ENCODE data around the gene FAM163A.

The FAM163A gene

DNA sequence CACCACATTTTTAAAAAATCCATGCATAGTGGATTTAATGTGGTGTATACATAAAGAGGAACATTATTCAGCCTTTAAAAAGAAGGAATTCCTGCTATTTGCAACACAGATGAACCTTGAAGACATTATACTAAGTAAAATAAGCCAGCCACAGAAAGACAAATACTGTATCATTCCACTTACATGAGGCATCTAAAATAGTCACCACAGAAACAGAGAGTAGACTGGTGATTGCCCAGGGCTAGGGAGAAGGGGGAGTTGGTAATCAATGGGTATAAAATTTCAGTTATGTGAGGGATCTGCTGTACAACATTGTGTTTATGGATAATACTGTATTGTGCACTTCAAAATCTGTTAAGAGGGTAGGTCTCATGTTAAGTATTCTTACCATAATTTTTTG, 10.0 kb downstream of the FAM163A start:
- no peak for DNase-seq

DNA sequence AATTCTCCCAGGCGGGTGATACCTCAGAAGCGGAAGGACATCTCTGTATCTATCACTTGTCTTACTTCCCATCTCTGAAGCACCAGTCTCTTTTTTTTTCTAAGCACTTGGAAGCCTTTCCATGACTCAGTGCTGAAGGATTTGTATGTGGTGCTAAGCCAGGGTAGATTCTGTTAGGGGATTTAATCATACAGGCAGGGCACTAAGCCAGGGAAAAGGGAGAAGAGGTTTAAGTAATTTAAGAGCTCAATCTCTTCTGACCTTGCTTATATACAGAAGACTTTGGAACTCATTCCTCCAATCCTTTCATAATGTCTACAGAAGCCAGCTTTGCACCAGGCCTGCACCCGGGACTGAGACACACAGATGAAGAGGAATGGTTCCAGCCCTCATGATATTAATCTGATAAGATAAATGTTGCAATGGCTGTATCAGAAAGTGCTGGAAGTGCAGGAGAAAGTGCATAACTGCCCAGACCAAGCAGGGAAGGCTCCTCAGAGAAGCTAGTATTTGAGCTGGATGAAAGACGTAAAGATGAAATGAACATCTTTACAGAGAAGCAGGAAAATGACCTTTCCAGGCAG, 11.0 kb downstream of the FAM163A start:
- no peak for DNase-seq

DNA sequence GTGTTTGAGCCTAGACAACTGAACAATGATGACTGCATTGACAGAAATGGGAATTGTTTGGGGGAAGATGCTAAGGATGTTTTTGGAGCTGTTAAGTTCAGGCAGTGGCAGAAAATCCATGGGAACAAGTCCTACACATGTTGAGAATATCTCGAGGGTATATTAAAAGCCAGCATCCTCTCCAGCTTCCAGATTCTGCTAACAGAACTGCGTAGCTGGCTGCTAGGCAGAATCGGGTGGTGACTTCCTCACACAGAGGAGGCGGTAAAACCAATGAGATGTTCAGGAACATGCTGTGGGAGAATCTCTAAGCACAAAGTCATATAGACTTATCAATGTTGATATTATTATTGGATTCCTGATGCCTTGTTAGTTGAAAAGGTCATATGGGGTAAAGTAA, 14.8 kb downstream of the FAM163A start:
- DNase-seq, result no peak

DNA sequence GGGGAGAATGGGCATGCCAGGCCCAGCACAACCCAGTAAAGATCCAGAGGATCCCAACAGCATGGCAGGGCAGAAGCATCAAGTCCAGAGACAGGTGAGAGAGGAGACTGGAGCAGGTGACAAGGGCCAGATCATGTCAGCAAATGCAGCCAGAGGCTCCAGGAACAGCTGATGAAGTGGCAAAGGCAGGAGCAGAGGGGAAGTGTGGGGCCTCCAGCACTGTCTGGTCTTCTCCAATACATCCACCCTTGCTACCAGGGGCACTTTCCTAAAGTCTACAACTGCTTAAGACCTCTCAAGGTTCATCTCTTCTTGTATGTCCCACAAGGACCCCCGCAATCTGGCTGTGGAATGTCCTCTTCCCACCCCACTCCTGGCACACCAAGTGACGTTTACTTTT, 17.4 kb downstream of the FAM163A start:
- no peak for DNase-seq

DNA sequence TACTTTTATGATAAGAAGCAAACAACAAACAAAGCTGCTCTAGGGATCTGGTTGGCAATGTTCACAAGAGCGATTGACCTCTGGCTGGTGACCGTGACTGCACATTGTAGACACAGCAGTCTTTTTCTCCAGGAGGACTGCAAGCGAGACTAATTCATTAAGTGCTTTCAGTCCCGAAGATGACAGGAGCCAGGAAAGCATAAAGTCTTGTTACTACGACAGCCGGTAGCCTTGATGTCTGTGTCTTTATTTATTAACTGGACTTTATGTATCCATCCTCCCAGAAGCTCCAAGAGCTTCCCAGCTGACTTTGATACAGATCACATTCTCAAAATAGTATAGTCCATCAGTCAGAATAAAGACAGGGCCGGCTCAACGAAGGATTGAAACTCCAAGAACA, 18.2 kb downstream of the FAM163A start:
- DNase-seq, result no peak

DNA sequence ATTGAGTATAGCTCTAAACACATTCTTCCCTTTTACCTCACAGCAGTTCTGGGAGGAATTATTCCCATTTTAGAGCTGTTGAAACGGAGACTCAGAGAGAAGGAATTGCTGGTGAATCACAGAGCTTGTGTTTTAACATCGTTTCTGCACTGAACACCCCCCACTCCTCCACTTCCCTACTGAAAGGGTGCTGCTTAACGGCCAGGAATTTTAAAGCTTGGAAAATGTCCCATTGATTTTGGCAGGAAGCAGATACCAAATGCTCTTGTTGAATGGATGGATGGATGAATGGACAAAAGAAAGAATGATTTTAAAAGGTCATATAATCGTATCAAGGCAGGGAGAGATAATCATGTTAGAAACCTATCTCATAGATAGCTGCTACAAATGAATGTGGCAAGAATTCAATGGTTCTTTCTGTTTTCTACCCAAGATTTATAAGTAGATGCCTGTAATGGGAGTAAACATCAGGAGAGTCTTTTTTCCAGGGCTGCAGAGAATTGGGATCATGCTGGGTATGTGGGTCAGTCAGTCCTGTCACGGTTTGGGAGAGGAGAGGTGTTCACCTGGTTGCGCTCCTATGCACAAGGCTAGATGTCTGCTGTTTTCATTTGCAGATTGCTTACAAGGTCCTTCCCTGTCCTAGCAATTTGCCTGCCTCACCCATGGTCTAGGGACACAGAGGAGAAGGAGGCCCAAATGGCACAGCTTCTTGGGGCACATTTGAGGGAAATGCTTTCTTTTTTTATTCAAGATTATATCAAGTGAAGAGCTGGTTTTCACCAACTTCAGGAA, 19.0 kb downstream of the FAM163A start:
- no peak for DNase-seq

DNA sequence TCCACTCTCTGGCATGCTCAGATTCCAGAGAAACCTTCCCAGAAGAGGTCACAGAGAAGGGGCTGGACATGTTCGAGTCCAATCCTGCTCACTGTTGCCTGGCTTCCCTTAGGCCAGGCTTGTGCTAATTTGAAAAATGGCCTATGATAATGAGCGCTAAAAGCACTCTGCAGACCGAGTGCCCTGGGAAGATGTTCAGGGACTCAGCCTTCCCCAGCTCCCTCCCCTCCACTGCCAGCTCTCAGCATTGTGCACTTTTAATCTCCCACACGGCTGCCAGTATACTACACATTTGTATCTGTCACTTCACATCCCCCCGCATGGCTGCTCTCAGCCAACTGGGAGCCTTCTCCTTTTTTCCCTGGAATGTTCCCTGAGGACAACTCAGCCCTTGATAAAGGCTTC, 24.1 kb downstream of the FAM163A start:
- DNase-seq, result no peak

DNA sequence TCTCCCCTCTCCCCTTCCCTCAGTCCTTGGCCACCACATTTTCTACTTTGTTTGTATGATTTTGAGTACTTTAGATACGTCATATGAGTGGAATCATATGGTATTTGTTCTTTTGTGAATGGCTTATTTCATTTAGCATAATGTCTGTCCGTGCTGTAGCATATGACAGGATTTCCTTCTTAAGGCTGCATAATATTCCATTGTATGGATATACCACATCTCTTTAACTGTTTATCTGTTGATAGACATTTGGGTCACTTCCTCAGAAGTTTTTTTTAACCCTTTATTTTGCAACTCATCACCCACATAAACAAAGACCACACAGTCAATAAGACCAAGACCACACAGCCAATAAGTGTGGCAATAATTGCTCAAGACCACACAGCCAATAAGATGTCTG, 24.9 kb downstream of the FAM163A start:
- no peak for DNase-seq

DNA sequence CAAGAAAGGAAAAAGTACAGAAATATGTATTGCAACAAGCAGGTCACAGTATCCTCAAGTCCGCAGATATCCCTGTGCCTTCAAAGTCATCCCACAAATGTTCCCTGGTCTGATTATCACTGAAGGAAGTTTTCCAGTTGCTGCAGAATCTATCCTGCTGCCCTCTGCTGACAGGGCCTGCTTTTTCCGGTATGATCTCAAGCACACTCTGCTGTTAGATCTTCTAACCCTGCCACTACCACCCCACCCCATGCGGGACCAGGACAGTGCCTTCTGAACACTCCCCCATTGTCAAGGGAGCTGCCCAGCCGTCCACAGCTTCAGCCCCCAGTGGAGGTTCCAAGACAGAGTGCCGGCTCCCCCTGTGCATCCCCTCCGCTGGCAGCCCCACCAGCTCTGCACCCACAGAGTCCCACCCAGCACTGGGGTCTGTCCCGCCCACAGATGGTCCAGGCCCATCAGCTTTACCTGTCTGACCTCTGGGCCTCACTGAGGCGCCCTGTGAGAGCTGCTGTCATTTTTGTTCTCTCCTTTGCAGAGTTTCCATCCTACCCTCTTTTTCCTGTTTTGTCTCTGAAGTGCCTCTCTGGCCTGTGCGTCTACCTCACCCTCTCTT, 27.9 kb downstream of the FAM163A start:
- no peak for DNase-seq

DNA sequence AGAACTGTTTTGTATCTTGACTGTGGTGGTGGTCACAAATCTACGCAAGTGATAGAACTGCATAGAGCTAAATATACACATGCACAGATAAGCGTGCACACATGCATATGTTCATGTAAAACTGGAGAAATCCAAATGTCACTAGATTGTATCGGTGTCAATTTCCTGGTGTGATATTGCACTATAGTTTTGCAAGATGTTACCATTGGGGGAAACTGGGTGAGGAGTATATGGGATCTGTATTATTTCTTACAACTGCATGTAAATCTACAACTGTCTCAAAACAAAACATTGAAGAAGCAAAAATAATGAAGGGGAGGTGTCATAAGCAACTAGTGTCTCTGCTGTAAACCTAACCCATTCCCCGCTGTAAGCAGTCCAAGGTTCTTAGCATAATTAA, 30.2 kb downstream of the FAM163A start:
- no peak for DNase-seq

DNA sequence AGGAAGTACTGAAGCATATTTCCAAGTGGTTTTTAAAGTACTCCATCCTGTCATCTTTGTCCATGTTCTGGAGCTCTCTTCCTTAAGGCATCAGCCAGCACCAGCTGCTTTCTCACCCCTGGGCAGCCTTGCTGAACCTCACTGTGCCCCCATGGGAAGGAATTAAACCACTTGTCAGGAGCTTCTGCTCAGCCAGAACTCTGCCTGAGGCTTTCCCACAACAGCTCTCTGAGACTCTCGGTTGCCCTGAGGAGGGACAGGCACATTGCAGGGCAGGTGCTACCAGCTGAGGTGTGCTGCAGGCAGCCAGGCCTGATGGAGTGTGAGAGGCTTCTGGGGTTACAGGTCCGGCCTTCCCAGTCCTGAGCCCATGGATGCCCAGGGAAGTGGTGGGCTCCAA, 30.9 kb downstream of the FAM163A start:
- DNase-seq, result no peak

DNA sequence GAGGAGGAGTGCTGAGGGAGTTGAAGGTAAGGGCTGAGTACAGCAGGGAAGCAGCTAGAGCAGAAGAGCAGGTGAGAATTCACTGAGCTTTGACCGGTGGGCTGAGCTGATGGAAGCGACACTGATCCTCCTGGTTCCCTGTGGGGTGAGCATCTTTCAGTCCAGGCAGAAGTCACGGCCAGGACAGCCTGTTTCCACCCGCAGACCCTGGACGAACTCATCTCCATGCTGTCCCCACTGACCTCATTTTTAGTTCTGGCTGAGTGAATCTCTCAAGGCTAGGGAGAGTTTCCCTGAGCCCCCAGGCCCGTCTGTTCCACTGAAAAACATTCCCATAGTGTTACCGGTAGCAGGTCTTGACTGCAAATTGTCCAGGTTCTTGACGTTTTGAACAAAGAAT, 31.5 kb downstream of the FAM163A start:
- DNase-seq, result no peak

DNA sequence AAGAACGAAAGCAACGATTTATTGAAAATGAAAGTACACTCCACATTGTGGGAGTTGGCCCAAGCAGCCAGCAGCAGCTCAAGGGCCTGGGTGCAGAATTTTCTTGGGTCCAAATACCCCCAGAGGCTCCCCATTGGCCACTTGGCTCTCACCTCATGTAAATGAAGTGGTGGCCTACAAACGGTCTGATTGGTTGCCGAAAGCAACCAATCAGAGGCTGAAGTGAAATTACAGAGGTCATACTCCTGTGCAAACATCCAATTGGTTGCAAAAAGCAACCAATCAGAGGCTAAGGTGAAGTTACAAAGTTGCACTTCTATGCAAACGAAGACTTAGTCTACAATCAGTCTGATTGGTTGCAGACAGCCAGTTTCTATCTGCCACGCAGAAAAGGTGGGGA, 31.9 kb downstream of the FAM163A start:
- DNase-seq, result no peak

DNA sequence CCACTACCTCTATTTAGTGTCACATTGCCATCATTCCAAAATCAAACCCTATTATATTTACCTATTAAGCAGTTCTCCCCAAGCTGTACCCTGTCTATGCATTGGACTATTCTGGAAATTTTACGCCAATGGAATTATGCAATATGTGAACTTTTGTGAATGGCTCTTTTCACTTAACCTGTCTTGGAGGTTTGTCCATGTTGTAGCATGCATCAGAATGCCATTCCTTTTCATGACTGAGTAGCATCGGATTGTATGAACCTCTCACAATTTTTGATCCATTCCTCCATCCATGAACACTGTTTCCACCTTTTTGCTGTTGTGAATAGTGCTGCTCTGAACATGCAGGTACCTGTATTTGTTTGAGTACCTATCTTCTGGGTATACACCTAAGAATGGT, 33.7 kb downstream of the FAM163A start:
- no peak for DNase-seq

DNA sequence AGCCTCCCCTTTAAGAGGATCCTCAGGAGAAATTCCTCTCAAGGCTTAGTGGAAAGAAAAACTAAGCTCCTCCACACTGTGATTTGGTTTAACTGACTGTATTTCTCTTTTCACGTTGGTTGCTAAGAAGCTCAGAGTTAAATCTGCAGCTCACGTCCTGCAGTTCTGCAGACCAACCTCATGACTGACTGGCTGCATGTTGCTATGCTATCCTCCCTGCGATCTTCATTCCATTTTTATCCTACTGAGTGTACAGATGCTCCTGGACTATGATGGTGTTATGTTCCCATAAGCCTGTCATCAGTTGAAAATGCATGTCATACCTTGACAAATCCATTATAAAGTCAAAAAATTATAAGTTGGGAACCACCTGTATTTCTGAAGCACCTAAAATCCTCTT, 34.6 kb downstream of the FAM163A start:
- DNase-seq, result no peak

DNA sequence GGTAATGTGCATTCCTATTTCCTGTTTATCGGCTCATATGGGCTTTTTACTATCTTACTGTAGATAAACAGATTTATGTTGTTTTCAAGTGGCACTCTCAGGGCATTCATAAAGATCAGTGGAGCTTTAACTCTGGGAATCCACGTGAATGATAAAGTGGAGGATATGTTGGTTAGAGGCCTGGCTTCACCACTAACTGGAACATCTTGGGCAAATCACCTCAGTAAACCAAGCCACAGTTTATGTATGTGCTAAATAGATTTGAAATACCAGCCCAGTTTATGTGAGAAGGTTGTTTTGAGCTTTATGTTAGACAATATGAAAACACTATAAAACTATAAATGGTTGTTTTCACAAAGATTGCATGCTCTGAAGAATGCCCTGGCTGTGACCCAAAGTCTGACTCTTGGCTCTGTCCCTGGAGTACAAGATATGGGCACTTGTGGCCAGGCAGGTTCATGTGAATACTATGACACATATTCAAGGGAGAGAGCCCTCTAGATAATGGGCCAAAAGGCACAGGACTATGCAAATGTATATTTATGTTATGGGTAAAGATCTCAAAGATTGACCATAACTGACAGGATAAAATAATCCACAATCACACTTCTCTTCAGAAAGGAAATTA, 36.7 kb downstream of the FAM163A start:
- DNase-seq, result no peak

DNA sequence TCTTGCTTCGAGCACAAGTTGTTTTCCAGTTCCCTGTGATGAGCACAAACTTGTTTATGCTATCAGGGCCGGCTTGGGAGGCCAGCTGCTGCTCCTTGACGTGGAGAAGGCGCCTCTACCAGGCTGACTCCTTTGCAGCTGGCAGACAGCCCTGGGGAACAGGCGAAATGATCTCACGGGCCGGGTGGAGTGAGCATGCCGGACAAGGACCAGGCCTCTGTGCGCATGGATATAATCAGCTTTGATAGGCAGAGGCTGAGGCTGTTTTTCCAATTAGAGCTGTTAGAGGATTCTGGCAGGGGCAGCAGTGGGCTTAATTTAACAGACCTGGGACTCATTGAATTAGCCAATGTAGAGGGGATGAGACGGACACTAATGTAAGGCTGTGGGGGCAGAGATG, 38.9 kb downstream of the FAM163A start:
- DNase-seq, result no peak

DNA sequence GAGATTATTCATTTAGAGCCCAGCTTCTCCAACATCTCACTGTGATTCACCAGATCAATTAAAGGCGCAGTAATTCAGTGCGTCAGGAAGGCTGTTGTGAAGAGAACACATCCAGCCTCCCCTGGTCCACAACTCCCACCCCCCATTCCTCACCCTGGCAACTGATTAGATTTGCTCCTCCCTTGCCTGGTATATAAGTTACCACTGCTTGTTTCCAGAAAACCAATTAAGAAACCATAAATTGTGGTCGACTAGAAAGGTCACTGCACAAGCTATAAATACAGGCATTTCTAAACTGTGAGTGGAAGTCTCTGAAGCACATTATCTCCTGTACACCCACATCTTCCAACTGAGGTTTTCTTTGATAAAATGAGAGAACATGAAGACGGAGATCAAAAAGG, 41.9 kb downstream of the FAM163A start:
- DNase-seq, result no peak

DNA sequence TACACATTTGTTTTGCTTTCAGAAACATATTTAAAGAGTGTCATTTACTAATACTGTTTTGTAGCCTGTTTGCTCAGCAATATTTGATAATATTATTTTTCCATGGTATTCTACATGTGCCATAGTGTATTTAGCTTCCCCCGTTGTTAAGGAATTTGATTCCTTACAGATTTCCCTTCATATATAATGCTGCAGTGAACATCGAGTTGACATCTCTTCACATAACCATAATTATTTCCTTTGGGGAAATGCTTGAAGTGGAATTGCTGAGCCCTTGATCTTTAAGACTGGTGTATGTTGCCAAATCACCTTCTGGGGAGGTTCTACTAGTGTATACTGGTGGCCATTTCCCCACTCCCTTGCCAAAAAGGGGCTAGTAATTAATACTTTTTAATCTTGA, 42.6 kb downstream of the FAM163A start:
- DNase-seq, result no peak

DNA sequence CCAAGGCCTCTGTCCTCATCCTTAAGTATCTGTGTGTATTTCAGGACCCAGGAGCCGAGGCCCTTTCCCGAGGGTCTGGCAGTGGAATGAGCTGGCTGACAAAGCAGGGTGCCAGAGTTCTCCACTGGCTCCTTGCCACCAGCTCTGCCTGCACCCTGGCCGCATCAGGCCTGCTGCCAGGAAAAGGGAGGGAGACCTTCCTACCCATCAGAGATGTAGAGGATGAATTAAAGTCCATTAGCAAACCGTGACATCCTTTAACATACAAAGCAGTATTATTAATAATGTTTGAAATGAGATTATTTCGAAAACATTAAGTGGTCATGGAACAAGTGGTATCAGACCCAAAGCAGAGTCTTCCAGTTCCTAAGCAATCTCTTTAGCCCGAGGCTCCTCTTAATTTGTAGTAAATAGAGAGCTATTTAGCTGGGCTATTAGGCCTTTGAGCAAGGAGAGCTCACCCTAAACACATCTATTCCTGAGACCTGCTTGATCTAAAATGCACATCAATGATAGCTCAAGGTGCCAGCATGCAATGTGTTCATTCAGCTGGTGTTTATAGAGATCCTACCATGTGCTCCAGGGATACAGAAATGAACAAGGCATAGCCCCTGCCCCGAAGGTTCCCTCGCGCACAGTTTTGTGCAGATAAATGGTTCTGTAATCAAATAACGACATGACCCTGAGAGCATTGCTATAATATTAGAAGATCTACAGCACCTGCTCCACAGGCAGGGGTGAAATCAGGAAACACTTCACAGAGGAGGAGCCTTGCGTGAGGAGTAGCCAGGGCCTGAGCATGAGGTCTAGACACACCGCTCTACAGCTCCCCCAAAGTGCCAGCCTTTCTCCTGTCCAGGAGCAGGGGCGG, 44.0 kb downstream of the FAM163A start:
- no peak for DNase-seq

DNA sequence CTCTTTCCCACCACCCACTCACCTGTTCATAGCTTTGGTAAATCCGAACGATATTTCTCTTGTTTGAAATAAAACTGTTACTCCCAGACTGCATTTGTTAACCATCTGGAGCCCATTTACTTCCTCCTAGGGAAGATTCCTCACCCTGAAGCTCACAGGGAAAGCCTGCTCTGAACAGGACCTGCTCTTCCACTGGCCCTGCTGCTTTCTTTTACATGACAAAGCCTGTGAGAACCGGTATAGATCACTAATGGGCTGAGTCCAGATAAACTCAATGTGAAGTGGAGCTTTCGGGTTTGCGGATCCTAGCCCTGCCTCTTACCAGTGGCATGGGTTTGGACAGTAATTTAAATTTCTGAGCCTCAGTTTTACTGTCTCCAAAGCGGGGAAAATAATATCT, 45.2 kb downstream of the FAM163A start:
- DNase-seq, result peak in 1 of 2 donors; percentile 33

DNA sequence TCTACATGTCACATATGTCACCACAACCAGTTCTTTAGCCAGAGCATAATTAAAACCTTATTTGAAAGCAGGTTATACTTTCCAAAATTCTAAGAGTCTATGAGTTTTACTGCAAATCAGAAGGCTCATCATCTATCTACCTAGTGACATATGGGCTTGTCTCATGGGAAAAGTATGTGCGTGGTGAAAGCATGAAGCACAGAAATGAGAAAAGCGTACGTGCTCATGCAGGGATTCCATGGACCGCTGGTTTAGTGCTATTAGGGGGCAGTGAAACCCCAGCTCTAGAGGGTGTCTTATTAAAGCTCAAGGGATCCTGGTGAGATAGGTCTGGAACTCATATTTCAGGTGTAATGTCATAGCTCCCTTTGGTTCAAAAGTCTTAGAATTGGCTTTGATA, 50.2 kb downstream of the FAM163A start:
- DNase-seq, result no peak

DNA sequence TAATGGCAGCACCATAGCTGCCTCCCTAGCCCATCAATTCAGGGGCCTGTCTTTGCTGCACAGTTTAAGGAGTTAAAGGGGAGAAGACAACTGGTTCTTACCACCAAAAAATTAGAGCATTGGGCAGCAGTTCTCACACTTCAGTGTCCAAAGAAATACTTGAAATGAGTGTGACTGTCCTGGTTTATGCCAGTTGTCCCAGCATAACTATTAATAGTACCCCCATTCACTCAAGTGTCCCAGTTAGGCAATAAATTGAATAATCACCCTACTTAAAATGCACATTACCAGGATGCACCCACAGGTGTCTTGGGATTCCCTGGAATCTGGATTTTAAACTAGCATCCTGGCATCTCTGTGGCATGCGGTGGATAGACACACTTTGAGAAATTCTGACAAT, 51.1 kb downstream of the FAM163A start:
- no peak for DNase-seq
